Measurements from ENCODE around the gene RAP1GAP2.

DNA sequence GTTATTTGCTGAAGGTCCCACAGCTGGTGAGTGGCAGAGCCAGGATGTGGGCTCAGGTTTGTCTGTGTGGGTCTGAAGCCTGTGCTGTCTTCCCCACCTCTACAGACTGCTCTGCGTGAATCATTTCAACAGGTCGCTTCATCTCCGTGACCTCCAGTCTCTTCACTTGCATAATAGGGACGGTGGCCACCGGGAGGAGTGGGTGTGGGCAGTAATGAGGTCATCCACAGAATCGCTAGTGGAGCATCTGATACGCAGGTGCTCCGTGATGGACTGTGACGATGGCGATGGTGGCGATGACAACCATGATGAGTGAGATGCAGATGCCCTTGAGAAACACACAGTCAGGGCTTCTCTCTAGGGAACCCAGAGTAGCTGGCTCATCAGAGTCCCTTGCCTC lies 120.2 kb downstream of the RAP1GAP2 start:
- TF ChIP-seq, protein P1, sequence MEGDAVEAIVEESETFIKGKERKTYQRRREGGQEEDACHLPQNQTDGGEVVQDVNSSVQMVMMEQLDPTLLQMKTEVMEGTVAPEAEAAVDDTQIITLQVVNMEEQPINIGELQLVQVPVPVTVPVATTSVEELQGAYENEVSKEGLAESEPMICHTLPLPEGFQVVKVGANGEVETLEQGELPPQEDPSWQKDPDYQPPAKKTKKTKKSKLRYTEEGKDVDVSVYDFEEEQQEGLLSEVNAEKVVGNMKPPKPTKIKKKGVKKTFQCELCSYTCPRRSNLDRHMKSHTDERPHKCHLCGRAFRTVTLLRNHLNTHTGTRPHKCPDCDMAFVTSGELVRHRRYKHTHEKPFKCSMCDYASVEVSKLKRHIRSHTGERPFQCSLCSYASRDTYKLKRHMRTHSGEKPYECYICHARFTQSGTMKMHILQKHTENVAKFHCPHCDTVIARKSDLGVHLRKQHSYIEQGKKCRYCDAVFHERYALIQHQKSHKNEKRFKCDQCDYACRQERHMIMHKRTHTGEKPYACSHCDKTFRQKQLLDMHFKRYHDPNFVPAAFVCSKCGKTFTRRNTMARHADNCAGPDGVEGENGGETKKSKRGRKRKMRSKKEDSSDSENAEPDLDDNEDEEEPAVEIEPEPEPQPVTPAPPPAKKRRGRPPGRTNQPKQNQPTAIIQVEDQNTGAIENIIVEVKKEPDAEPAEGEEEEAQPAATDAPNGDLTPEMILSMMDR (IDR thresholded peaks at IDR 0.05; ENCODE audit: low read length) = no peak
- TF ChIP-seq EZH2 (IDR thresholded peaks at IDR 0.05; ENCODE audit: borderline replicate concordance, low read length) = no peak

Data from OCI-LY1 (cell line).